GM04503 (cell line): ENCODE results near the gene TSHZ2.

Experiments used
- DNase-seq: peaks from one replicate; pipeline ENCODE4 v3.0.0-alpha.2; 2012; ENCODE audit warnings: low read depth

TSHZ2 gene

DNA sequence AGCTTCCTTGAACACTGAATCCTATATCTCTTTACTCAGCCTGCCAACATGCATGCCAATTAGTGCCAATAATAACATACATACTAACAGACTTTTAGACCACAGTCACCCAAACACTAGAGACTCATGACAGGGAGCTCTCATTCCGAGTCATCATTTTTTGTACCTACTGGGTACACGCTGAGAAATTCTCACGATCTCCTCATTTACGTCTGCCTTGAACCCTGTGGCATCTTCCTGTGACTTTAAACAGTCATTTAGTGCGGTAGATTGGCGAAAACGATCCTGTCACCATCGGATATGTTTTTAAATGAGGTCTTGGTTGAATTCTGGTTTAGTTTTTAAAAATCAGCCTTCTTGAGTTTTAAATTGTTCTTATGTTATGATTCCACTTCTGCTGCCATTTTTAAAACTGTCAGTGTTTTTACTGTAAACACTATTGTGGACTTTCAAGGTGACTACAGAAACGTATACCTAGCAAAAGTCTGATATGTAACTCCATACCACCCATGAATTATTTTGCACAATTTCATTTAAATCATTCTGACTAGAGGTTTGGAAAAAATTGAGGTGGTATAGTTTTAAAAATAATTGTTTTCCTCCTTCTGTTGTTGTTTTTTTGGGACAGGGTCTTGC lies 275.4 kb downstream of the TSHZ2 start:
- DNase-seq = no peak

DNA sequence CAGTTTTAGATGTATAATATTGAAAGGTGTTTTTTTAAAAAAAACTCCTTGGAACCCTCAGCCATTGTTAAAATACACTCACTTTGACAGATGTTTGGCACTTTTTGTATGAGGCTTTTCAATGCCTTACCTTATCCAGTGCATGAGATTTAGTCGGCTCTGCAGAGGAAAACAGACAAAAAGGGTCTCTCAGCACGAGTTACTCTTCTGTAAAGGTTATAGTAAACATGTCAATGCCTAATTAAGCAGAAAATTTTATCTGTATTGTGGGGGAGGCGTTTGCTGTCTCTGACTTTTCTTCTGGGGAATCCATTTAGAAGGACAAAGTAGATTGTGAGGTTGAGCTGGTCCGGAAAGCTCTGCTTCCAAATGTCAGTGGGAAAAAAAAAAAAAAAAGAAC lies 278.3 kb downstream of the TSHZ2 start:
- DNase-seq = no peak

DNA sequence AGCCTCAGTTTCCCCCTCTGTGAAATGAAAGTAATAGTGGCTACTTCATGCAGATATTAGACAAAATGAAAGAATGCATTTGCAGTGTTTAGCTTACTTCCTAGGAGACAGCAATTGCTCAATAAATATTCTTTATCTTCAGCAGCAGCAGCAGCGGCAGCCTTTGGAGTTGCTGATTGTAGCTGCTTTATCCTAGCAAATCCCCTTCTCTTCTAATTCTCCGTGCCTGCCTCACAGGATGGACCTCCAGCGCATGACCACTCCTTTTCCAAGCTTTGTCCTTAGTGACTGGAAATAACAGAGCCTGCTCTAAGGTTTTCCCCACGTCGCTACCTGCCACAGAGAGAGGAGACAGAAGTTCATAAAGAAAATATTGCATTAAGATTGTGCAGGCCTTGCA lies 279.8 kb downstream of the TSHZ2 start:
- no peak for DNase-seq

DNA sequence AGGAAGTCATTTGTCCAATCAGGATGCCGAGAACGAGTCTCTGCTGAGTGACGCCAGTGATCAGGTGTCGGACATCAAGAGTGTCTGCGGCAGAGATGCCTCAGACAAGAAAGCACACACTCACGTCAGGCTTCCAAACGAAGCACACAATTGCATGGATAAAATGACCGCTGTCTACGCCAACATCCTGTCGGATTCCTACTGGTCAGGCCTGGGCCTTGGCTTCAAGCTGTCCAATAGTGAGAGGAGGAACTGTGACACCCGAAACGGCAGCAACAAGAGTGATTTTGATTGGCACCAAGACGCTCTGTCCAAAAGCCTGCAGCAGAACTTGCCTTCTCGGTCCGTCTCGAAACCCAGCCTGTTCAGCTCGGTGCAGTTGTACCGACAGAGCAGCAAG lies 281.5 kb downstream of the TSHZ2 start:
- no peak for DNase-seq

DNA sequence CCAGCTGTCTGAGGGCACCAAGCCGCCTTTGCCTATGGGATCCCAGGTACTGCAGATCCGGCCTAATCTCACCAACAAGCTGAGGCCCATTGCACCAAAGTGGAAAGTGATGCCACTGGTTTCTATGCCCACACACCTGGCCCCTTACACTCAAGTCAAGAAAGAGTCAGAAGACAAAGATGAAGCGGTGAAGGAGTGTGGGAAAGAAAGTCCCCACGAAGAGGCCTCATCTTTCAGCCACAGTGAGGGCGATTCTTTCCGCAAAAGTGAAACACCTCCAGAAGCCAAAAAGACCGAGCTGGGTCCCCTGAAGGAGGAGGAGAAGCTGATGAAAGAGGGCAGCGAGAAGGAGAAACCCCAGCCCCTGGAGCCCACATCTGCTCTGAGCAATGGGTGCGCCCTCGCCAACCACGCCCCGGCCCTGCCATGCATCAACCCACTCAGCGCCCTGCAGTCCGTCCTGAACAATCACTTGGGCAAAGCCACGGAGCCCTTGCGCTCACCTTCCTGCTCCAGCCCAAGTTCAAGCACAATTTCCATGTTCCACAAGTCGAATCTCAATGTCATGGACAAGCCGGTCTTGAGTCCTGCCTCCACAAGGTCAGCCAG lies 283.0 kb downstream of the TSHZ2 start:
- no peak for DNase-seq

DNA sequence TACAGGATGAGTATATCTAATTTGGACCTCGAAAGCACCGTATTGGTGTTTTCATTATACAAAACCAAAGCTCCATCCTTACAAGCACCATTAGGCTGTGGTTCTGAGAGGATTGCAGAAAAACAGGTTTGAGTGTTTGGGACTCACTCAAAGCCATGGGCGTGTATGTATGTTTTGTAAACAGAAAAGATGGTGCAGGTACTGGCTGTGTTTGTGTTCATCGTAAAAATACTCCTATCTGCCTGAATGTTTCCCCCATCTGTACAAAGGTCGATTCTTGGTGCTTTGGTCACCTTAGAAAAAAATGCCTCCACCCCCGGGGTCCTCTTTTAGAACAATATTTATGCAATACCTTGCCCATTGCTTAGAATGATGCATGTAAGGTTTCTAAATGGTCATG lies 286.6 kb downstream of the TSHZ2 start:
- DNase-seq = no peak

DNA sequence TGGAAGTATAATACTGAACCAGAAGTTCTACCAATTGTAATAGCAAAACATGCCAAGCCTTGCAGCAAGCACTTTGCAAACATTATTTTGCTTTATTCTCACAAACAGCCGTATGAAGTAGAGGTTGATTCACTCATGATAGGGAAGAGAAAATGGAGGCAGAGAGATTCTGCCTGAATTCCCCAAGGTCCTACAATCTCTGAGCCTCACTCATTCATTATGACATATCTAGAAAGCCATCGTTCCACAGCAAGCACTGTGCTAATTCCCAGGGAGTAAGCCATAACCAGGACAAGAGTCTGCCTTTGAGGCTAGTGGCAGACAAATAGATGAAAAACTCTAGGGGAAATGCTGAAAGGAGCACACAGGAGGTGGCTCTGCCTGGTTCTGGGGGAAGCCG lies 288.0 kb downstream of the TSHZ2 start:
- DNase-seq = no peak

DNA sequence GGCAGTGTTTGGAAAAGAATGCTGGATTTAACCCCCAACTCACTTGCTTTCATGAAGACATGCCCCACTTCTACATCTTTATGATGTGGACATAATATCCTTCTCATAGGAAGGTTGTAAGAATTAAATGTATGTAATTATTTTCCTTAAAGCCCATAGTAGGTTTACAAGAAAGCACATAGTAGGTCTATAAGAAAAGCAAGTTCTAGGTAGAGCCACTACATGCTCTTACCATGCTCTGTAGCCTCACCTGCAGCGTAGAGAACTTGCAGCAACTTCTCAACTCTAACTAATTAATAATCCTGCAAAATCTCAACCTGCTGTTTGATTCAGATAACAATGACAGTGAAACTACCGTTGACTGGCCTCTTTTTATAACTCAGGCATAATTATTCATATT lies 288.4 kb downstream of the TSHZ2 start:
- DNase-seq = no peak

DNA sequence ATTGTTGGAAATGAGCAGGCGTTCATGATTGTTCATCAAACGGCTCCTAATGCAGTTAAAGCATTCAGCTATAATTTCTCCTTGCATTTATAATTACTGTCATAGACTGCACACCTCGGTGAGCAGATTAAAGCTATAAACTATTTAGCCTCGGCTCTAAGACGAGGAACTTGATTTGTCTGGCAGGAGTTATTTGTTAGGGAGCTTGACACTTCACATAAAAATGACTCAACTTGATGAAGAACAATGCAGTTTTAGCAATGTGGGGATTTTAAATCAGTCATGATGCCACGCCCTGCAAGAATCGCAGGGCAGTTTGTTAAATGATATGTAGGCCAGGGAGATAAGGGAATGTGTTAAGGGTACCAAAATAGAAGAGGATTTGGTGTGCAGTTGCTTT lies 290.2 kb downstream of the TSHZ2 start:
- DNase-seq = no peak

DNA sequence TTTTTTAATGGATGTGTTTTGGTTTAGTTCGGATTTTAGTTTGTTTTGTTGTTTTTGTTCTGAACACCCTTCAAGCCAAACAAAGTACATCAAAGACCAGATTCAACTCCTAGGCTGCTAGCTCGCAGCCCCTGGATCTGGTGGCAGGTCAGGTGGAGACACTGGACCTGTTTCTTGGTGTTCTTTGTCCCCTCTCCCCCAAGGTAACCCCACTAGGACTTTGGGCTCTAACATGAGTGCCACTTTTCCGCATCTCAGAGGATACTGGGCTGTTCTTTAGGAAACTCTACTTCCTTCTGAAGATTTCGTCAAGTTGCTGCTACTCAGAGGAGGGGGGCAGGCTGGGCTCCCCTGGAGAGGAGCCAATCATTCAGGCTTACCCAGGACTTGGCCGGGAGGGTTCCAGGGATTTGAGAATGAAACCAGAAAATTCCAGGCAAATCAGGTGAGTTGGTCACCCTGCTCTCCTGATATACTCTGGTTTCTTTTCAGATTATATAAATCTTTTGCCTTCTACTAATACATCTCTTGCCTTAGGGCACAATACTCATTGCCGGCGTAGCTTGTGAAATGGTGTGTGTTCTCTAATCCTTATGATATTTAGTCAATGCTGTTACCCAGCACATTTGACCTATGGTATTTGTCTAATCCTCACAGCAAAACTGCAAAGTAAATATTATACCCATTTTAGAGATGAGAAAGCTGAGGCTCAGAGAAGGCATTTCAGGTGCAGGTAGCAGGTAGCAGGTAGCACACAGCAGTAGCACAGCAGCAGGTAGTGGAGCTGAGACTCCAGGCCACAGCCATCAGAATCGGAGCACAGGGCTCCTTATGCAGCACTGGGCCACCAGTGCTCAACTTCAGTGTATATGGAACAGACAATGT lies 291.6 kb downstream of the TSHZ2 start:
- DNase-seq = no peak

DNA sequence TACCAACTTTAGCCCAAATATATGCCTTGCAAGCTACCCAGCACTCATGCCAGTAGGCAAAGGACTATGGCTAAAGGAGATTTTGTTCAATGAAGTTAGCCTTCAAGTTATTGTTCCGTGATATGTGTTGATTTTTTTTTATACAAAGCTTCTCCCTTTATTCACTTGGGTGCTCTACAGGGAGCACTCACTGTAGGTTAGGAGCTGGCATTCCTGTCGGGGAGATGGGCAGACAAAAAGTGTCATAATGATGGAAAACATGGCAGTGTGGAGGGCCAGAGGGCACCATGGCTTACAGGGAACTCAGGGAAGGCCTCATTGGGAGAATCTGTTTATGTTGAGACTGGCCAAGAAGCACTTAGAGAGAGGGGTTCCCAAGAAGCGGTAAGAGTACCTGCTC lies 292.4 kb downstream of the TSHZ2 start:
- no peak for DNase-seq

DNA sequence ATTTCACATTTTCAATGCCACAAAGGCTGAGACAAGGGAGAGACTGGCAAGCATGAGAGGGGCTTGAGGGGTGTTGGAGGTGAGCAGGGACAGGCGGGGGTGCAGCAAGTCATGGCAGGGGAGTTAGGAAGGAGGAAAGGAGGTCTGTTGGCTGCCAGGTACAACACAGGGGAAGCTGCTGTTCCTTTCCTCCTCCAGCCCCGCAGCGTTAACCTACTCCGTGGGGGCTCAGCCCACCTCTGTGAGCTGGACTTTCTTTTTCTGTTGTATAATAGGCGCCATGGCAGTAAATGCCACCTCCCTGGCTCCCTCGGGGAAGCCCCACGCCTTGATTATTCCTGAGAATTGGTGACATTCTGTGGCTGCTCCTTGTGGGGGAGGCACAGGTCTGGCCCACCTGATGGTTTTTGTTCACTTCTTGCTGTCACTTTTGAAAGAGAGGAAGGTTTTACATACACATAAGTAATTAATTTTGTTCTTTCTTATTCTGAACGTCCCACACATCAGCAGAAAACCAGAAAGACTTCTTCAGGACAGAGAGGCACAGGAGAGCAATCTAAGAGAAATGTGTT lies 293.2 kb downstream of the TSHZ2 start:
- DNase-seq = no peak

DNA sequence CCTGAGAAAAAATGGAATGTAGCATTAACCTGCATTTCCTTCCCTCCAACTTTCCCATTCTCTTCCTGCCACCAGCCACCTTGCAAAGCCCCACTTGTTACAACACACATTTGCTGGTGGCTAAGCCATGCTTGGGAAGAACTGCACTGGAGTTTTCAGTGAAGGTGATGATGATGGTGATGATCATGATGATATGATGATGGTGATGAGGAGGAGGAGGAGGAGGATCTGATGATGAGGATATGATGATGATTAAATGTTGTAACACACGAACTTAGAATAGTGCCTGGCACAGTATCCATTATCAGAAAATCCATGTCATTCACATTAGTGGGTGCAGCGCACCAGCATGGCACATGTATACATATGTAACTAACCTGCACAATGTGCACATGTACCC lies 297.2 kb downstream of the TSHZ2 start:
- DNase-seq = no peak

DNA sequence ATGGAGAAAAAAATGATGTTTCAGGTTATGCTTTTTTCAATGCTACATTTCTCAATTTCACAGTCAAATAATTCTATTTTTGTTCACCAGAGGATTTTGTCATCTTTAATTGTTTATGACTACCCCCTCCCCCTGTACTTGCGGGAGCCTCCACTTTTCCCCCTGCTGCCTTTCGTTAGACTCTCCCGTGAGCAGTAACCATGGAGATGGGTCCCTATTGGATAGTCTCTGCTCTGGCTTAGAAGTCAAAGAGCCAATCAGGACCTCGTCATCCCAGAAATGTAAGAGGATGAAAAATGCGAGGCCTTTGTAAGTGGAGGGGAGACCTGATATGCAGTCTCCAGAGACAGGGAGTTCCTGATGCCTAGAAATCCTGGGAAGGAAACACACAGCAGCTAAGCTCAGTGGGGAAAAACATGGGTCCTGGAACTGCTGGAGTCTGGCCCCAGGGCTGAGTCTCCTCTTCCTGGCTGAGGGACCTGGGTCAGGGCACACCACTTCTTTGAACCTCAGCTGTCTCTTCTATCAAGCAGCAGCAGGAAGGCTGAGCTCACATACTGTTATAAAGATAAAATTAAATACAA lies 298.7 kb downstream of the TSHZ2 start:
- DNase-seq = no peak

DNA sequence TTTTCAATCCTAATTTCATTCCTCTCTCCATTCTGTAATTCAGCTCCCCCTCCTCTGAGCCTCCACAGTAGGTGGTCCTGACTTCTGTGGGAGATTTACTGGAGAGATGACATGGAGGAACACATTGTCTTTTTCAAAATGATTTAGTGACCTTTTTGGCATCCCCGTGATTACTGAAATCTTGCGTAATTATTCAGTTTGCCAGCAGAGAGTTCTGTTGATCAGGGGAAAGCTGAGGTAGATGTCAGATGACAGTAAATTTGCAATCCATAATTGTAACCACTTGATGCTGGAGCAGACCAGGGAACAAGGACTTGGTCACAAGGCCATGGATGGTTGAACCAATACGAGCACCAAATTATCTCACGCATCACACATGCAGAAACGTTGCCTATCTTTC lies 302.2 kb downstream of the TSHZ2 start:
- DNase-seq = no peak

DNA sequence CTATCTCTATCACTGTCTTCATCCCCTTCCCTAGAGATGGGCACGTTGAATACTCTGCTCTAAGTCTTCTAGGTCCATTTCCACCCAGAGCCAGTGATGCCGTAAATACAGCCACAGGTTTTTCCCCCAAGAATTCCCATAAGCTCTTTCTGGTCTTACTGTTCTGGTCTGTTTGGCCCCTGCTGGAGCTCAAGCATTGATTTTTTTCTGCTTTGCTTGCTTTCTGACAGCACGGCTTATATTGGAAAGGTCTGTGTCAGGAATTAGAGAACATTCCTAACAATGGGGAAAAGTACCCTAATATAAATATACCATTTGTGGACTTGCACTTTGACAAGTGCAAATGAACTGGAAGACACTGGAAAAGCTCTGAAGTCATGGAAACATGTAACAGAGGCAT lies 302.6 kb downstream of the TSHZ2 start:
- DNase-seq = no peak

DNA sequence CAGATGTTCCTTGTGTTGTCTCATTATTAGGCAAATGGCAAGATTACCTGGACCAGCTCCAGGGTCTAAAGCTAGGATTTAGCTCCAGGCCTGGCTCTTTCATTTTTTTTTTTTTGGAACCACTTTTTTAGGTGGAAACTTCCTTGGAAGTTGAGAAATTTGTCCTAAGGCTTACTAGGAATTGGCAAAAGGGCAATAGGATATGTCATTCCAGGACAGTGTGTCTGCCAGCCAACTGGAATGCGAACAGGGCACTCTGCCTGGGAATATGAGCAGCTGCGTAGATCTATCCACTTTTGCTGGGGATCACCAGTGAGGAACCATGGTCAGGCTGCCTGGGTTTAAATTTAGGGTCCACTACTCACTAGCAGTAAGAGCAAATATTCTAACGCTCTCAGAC lies 304.0 kb downstream of the TSHZ2 start:
- no peak for DNase-seq

DNA sequence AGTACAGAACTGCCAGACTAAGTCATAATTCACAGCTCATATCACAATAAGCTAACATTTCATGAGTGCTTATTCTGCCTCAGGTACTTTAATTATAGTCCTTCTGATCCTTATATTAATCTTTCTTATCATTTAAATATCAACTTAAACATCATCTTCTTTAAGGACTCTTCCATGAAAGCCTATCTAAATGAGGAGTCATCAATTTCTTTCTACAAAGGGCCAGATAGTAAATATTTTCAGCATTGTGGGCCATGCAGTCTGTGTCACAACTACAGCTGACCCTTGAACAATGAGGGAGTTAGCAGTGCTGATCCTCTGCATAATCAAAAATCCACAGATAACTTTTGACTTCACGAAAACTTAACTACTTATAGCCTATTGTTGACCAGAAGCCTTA lies 306.4 kb downstream of the TSHZ2 start:
- no peak for DNase-seq

DNA sequence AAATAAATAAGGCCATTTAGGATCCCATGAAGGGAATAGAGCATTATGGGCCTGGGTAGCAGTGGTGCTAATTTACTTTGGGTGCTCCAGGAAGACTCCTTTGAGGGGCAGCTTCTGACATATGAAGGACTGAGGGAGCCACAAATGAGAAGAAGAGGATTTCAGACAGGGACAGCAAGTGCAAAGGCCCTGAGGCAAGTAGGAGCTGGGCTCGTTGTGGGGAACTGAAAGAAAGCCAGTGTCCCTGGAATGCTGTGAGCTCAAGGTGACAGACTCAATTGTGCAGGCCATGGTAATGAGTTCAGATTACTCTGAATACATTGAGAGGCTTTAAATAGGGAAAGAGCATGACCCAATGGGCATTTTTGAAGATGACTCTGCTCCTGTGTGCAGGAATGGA lies 307.6 kb downstream of the TSHZ2 start:
- no peak for DNase-seq

DNA sequence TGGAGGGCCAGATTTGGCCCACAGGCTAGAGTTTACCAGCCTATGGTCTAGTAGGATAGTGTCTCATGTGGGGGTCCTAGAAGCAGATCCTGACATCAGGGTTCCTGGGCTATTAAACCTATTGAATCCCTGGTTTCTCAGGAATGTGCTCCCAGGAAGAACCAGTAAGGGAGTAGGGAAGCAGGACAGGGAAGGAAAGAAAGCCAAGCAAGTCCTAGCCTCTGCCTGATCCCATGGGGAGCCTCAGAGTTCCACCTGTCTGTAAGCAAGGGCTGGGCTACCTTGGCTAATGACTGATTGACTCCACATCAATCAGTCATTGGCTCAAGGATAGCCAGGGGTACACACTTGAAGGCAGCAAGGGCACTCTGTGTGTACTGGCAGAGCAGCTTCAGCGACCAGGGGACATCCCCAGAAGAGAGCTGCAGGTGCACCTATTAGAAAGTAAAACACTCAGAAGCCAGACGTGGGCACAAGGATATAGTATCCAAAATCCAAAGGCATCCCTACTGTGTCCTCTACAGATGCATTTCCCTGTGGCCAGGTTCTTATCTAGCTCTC lies 309.5 kb downstream of the TSHZ2 start:
- DNase-seq = no peak

DNA sequence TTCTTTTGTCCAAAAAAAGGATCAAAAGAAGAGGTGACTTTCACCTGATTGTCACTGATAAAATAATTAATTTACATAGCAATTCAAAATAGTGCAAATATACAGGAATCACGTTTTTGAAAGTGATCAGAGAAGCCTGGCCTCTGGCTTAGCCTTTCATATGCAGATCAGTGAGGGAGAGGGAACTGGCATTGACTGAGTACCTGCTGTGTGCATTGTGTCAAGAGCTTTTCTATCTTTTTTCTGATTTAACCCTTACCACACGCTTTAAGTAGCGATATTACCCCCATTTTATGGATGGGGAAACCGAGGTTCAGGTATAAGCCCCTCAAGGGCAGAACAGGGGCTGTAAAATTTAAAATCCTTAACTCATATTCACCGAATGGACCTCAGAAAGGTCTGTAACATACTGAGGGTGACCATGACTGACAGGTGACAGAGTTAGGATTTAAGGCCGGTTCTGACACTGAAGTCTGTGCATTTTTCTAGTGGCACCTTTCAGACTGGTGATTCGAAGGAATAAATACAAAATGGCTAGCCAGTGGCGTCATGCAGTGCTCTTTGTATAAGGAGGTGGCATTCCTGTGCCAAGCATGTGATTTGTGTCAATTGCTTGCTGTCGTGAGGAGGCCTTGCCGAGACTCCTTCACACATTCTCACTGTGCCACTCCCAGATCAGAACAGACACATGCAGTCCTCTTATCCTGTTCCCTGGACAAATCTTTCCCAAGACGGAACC lies 310.2 kb downstream of the TSHZ2 start:
- DNase-seq = no peak

DNA sequence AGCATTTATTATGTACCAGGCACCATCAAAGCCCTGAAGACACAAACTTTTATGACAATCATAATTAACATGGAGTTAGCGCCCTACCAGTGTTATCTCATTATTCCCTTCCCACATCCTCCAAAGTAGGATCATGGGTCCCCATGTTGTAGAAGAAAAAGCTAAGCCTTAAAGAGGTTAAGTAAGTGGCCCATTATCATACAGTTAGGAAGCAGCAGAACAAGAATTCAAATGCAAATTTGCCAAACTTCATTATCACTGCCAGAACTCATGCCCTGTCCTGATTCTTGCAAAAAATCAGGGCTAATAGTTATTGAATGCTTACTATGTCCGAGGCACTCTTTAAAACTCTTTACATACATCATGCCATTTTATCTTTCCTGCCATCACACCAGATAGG lies 310.9 kb downstream of the TSHZ2 start:
- DNase-seq = no peak
